SIG-M5 treated with dmso at 0.1 percent for 504 hours (cell line): ENCODE measurements around the gene CRY2.
"Not testable (repeated sequence)": the region's sequence is repeated elsewhere in the genome, so short reads cannot be mapped to it uniquely, and the experiment has no call there.

ENCODE experiments used
- DNase-seq: peaks from one replicate; lab custom pipeline; 2025; ENCODE audit not compliant: unreplicated experiment; lab: John Stamatoyannopoulos, UW

The CRY2 gene

GRCh38 chr11:45846974-45847910 lies at the start of gene CRY2:
Gene CRY2 (plus strand): TSS chr11:45847475. CDS start chr11:45847491, 16 bp downstream.
- peak; percentile 92 for DNase-seq

GRCh38 chr11:45798793-45799441 lies 48.4 kb upstream of the CRY2 start:
- DNase-seq: peak; percentile 83

GRCh38 chr11:45799562-45799961 lies 47.7 kb upstream of the CRY2 start:
- no peak for DNase-seq

- no peak for DNase-seq
Measured at GRCh38 chr11:45800261-45800660, 47.0 kb upstream of the CRY2 start.

GRCh38 chr11:45801723-45802315 lies 45.5 kb upstream of the CRY2 start:
- peak; percentile 49 for DNase-seq

- DNase-seq: no peak
Measured at GRCh38 chr11:45802531-45803317, 44.6 kb upstream of the CRY2 start.

GRCh38 chr11:45803971-45804760 lies 43.1 kb upstream of the CRY2 start:
- DNase-seq: peak; percentile 32

- DNase-seq: peak; percentile 93
Measured at GRCh38 chr11:45804761-45805304, 42.4 kb upstream of the CRY2 start, which contains the start of gene SLC35C1. Gene SLC35C1 (plus strand): TSS chr11:45805149. CDS start chr11:45805802, 653 bp downstream.

- DNase-seq: peak; percentile 59
Measured at GRCh38 chr11:45805305-45806071, 41.8 kb upstream of the CRY2 start.

GRCh38 chr11:45806072-45806933 lies 41.0 kb upstream of the CRY2 start:
- DNase-seq: no peak

- peak; percentile 8 for DNase-seq
Measured at GRCh38 chr11:45806937-45807791, 40.1 kb upstream of the CRY2 start.

- DNase-seq: no peak
Measured at GRCh38 chr11:45807792-45808238, 39.5 kb upstream of the CRY2 start.

- not testable (repeated sequence) for DNase-seq
Measured at GRCh38 chr11:45808427-45808826, 38.8 kb upstream of the CRY2 start.

- no peak for DNase-seq
Measured at GRCh38 chr11:45809456-45810395, 37.5 kb upstream of the CRY2 start.

- DNase-seq: no peak
Measured at GRCh38 chr11:45810431-45811108, 36.7 kb upstream of the CRY2 start.

GRCh38 chr11:45811109-45811435 lies 36.2 kb upstream of the CRY2 start:
- no peak for DNase-seq
